NCI-H82 treated with DMSO at 0.1 percent for 48 hours (cell line): ENCODE data around the gene NBDY.
"Not testable (repeated sequence)": the region's sequence is repeated elsewhere in the genome, so short reads cannot be mapped to it uniquely, and the experiment has no call there.

ENCODE experiments used
- DNase-seq: peaks from one replicate; lab custom pipeline; 2025; ENCODE audit not compliant: unreplicated experiment; lab: John Stamatoyannopoulos, UW

The NBDY gene, protein sequence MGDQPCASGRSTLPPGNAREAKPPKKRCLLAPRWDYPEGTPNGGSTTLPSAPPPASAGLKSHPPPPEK

DNA sequence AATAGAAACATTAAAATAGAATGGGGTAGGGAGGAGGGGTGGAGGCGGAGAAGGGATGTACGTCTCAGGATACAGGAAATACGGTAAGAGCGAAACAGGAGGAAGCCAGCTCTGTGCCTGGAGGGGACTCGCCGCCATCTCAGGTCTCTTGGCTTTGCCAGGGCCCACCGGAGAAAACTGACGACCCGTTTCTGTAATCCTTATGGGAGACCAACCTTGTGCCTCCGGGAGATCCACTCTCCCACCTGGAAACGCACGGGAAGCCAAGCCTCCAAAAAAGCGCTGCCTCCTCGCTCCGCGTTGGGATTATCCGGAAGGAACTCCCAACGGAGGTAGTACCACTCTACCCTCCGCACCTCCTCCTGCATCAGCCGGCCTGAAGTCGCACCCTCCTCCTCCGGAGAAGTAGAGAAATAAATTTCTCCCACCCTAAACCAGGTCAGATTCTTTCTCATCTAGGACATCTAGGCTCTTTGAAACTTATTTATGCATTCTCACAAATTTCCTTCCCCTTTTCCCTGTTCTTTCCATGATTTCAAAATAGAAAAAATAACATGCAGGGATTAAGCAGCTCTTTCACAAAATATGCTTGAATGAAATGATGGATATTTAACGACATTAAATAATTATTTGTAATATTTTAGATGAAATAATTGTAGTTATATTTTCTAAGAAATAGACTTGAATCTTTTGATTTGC is at the start of gene NBDY:
TSS of gene NBDY (plus strand) at position 92 of the 699 bp plus-strand sequence. CDS start at position 203, 111 bp downstream.
- peak; percentile 49 for DNase-seq

- not testable (repeated sequence) for DNase-seq
These were observed 24.5 kb upstream of the NBDY start for GRCh38 chrX:56704530-56704929.

- DNase-seq = peak; percentile 8
These were observed 2.4 kb upstream of the NBDY start for GRCh38 chrX:56726605-56727004.

- DNase-seq = no peak
These were observed 1.5 kb upstream of the NBDY start for GRCh38 chrX:56727531-56727930.

DNA sequence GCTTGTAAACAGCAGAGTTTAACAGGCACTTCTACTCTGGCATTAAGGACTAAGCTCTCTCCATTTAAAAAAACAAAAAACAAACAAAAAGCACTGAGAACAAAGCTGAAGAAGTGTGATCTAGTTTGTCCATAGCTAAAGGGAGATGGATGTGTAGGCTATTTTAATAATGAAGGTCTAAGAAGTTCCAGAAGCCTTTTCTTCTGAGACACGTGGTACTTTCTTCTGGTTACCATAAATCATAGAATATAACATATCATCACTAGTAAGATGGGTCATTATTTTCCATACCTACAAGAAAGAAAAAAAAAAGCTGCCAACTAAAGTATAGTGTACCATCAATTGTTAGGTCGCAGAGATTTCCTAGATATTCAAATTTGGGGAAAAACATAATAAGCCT is 722 bp upstream of the NBDY start:
- DNase-seq = no peak

GRCh38 chrX:56728752-56729151 is 291 bp upstream of the NBDY start:
- no peak for DNase-seq

DNA sequence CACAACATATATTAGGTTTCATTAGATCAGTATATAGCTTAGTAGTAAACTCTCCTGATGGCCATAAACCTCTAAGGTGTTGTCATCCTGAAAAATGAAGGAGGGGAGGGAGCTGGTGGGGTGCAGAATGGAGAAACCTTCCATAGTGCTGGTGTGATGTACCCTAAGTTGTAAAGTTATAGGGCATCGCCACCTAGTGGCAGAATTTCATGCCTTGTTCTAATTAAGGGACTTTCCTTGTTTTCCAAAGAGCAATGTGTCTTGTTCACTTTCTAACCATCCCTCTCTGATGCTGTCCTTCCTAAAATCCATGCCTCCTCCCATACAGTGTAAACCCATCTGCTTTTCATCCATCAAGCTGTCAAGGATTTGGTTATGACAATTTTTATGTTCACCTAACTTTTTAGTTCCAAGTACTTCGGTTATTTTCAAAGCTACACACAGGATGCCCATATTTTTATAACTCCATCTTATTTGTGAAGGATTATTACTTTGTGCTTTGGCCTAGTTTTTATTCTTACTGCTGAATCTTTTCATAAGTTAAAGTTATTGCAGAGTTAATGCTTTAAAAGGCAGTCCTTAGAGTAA is 4.5 kb downstream of the NBDY start:
- peak; percentile 20 for DNase-seq

GRCh38 chrX:56736219-56736618 is 7.2 kb downstream of the NBDY start:
- DNase-seq = no peak

DNA sequence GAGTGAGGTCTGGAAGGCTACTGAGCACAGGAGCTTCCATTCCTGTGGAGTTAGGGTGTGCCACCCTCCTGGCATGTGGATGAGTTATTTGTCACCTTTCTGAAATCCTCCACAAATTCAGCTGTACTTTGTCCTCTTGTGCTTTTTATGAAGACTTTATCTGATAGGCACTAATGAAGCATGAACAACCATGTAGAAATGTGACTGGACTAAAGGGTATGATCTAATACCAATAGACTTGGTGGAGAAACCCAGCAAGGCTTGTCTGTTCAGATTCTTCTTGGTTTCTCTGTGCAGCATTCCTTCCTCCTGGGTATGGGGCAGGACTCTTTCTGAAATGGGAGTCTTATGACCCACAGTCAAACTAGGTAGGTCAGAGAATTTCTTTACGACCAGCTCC is 9.6 kb downstream of the NBDY start:
- no peak for DNase-seq

- no peak for DNase-seq
These were observed 16.0 kb downstream of the NBDY start for GRCh38 chrX:56744996-56745395.

- no peak for DNase-seq
These were observed 18.0 kb downstream of the NBDY start for GRCh38 chrX:56746996-56747395.

DNA sequence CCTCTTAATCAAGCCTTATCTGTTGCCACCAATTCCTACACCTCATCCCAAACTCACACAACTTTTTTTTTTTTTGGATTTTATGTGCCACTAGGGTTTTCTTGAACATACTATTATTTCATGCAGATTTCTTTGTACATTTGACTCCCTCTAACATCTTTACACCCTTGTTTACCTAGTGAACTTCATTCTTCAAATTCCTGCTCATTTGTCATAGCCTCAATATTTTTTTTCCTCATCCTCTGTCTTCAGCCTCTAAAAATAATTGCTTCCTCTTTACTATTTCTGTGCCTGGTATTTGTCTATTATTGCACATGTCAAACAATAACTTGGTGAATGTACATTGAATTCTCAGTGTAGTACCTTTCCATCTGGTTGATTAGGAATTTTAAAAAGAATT is 22.0 kb downstream of the NBDY start:
- no peak for DNase-seq

DNA sequence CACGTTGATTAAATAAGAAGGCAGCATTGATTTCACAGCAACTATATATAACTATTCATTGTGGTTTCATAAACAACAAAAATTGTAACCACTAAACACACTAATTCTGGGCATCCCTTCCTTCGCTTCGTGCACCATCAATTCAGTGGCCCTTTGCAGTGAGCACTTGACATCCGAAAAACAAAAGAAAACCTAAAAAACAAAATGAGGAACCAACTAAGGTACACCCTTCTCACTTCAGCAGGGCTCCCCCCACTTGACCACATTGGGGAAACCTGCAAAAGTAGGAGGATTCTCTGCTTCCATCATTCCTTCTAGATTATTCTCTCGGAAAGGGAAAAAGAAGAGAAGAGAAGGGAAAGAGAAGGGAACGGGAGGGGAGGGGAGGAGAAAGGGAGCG is 28.3 kb downstream of the NBDY start:
- DNase-seq = no peak

- DNase-seq = no peak
These were observed 29.4 kb downstream of the NBDY start for GRCh38 chrX:56758456-56758855.

GRCh38 chrX:56759736-56760409 is 30.8 kb downstream of the NBDY start:
- DNase-seq = no peak

GRCh38 chrX:56760410-56761124 is 31.5 kb downstream of the NBDY start:
- DNase-seq = not testable (repeated sequence)

GRCh38 chrX:56761167-56761566 is 32.1 kb downstream of the NBDY start:
- no peak for DNase-seq

DNA sequence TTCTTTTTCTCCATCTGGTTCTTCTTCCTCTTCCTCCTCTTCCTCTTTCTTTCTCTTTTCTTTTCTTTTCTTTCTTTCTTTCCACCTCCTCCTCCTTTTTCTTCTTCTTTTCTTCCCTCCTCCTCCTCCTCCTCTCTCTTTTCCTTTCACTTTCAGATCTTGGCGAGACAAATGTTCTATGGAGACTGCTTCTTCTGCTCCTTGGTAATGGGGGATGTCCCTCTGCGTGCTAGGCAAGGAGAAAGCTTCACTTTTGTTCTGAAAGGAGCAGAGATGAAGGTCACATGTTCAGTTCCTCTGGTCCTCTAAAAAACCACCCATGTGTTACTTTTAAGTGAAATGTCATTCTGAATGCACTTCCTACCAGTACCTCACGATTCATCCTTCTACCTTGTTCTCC is 33.2 kb downstream of the NBDY start:
- DNase-seq = no peak

GRCh38 chrX:56762707-56763555 is 33.9 kb downstream of the NBDY start:
- no peak for DNase-seq

- DNase-seq = no peak
These were observed 34.6 kb downstream of the NBDY start for GRCh38 chrX:56763556-56764152.
